ENCODE results near the gene STXBP4.
"Not testable (repeated sequence)": the region's sequence is repeated elsewhere in the genome, so short reads cannot be mapped to it uniquely, and the experiment has no call there.

STXBP4 gene

DNA sequence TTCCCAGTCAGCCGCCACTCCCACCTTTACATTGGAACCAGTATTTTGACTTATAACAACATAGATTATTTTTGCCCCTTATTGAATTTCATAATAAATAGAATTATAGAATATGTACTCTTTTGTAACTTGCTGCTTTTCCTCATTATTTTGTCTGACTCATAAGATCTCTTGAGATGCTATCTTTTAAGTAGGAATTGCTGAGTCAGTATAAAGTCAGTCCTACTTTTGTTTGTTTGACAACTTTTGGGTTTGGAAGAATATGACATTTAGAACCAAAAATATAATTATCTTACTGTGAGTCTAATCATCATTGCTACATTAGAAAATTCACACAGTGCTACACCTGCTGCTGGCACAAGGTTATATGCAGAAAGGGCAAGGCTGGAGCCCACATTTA lies 69.7 kb downstream of the STXBP4 start:
- in situ Hi-C loops (cut with HindIII; ENCODE audit: low sequenced_read_pairs): no loop called here

DNA sequence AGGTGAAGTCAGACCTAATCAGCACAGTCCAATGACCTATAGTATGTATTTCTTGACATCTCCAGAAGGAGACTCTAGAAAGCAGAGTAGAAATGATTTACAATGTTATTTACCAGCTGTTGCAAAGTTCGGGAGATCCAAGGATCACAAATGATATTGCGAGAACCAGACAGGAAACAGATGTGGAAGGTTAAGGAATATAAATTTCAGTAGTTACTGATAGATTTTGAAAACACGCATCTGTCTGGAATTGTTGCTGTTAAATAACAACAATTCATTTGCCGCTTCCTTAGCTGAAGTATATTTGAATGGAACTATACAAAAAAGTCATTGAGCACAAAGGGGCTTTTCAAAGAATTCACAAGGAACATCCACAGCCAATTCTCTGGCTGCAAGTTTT lies 72.0 kb downstream of the STXBP4 start:
- in situ Hi-C loops (cut with HindIII; ENCODE audit: low sequenced_read_pairs): no loop called here

DNA sequence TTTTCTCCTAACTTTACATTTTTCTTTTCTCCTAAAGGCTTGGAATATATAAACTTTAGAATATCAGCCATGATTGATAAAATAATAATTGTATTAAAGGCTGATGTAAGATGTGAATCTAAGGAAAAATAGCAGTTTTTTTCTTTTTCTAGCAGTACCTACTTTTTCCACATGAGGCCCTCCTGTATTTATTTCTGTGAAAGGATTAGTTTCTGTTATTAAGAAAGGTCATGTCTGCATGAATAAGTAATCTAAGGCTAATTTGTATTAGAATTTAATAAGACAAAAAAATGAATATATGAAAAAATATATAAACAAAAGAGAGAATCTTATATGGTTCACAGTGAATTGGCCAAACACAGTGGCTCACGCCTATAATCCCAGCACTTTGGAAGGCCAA lies 85.3 kb downstream of the STXBP4 start:
- in situ Hi-C loops (cut with HindIII; ENCODE audit: low sequenced_read_pairs): no loop called here

DNA sequence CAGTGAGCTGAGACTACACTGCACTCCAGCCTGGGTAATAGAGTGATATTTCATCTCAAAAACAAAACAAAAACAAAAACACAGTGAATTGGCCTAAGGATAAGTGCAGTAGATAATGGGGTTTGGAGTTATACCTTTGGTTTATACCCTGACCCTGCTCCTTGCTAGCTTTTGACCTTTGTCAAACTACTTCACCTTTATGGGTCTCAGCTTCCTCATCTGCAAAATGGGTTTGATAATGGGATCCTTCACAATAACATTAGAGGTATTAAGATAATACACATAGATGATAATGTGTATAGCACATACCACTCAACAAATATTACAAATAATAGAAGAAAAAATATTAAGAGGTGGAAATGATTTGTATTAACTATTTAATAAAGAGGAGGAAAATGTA lies 85.9 kb downstream of the STXBP4 start:
- in situ Hi-C loops (cut with HindIII; ENCODE audit: low sequenced_read_pairs): no loop called here

DNA sequence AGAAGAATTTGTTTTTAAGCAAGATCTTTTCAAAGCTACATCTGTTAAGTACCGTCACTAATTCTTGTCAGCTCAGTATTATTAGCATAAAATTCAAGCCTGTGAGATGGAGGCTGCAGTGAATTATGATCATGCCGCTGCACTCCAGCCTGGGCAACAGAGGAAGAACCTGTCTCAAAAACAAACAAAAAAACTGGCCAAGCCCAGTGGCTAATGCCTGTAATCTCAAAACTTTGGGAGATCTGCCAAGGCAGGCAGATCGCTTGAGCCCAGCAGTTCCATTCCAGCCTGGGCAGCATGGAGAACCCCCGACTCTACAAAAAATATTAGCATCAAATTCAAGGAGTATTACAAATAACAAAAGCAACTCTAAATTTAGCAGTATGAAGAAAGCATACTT lies 88.0 kb downstream of the STXBP4 start:
- in situ Hi-C loops (cut with HindIII; ENCODE audit: low sequenced_read_pairs): no loop called here

DNA sequence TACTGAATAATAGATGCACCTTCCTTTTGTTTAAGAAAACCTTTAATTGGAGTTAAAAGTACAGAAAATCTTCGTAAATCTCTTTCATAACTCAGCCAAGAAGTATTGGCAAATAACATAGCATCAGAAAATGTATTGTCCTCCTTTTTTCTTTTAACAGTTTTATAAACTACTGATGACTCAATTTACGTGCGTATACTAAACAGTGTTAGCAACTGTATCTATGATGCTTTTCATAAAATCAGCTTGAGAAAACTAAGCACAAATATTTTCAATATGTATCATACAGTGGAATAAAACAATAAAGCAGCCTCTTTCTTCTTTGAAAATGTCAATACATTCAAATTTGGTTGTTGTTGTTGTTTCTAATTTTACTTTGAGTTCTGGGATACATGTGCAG lies 88.6 kb downstream of the STXBP4 start:
- in situ Hi-C loops (cut with HindIII; ENCODE audit: low sequenced_read_pairs): no loop called here

DNA sequence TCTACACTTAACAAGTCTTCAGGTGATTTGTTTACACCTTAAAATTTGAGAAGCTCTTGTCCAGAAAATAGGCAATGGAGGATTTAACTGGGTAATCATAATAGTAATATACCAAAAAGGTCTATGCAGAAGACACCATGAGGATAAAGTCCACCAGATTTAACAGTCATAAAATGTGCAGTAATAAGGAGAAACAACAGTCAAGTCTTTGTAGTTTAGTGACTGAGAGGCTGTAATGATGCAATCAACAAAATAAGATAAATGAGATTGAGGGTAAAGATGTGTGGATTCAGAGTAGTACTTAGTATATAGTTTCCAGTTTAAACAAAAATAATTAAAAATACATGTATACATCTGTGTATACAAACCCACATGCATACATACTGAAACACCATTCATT lies 91.2 kb downstream of the STXBP4 start:
- in situ Hi-C loops (cut with HindIII; ENCODE audit: low sequenced_read_pairs): no loop called here

DNA sequence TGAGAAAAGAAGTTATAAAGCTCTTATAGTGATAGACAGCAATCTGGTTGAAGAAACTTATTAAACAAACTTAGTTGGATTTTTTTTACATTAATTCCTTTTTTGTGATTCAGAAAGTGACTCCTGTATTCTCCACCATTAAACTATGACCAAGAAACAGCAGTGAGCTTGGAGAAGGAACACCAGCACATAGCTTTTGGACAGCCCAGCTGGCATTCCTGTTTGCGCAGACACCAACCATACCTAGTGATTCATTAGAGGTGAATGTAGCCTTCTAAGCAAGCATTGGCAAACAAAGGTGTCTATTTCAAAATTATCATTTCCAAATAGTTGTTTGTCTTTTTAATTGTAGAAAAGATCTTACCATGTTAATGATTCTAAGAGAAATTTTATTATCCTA lies 94.4 kb downstream of the STXBP4 start:
- in situ Hi-C loops (cut with HindIII; ENCODE audit: low sequenced_read_pairs): no loop called here

DNA sequence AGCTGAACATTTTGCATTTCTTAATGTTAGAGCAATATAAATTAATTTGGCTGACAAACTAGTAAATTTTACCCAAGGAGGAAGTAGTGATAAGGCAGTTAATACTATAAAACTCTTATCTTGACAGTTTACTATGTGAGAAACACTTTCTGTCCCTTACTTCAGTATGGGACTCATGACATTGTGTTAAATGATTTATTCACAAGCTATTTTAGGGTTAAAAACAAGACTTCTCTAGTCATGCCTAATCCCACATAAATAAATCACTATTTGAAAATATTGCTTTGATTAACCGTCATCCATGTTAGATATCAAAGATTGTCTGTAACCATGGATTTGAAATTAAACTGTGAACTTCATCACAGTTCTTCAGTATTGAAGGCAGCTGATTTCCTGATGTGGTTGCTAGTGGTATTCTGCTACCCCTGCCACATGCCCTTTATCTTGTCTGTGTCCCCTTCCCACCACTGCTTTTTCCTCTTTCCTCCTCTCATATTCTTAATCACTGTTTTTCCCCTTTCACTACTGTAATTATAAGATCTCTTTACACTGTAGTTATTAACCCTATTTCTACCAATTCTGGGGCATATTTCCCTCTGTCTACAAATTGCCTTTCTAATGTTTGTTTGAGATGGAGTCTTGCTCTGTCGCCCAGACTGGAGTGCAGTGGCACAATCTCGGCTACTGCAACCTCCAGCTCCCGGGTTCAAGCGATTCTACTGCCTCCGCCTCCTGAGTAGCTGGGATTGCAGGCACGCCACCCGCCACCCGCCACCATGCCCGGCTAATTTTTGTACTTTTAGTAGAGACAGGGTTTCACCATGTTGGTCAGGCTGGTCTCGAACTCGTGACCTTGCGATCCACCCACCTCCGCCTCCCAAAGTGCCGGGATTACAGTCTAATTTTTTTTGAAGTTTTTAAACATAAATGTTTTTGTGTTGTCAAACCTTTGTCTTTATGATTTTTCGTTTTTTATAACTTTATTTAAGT lies 95.6 kb downstream of the STXBP4 start:
- in situ Hi-C loops (cut with HindIII; ENCODE audit: low sequenced_read_pairs): no loop called here

DNA sequence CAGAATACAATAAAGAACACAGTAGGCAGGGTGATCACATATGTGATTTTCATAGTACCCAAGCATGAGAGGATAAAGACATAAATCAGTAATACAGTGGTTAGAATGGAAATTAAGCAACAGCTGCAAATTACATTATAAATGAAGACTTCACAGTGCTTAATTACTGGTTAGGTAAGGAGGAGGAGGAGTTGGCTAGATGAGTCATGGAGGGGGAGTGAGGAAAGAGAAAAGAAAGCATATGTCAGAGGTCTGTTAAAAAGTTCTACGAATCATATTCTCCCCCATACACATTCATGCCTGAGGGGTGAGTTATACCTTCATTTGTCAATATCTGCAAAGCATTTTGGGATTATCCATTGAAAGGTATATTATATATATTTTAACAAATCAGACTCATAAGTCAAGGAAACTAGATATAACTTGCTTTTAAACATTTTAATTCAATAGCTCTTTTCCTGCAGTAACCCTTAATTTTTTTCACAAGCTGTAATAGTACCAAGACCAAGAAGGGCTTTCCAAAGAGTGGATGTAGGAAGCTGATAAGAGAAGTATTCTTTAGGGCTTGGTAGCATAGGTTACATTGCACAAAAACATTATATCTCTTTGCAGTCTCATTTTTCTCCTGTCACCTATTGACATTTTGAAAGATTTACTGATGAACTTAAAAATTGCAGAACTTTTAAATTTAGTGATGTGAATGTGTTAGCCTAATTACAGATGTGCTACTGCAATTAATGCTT lies 99.3 kb downstream of the STXBP4 start:
- in situ Hi-C loops (cut with HindIII; ENCODE audit: low sequenced_read_pairs): no loop called here

DNA sequence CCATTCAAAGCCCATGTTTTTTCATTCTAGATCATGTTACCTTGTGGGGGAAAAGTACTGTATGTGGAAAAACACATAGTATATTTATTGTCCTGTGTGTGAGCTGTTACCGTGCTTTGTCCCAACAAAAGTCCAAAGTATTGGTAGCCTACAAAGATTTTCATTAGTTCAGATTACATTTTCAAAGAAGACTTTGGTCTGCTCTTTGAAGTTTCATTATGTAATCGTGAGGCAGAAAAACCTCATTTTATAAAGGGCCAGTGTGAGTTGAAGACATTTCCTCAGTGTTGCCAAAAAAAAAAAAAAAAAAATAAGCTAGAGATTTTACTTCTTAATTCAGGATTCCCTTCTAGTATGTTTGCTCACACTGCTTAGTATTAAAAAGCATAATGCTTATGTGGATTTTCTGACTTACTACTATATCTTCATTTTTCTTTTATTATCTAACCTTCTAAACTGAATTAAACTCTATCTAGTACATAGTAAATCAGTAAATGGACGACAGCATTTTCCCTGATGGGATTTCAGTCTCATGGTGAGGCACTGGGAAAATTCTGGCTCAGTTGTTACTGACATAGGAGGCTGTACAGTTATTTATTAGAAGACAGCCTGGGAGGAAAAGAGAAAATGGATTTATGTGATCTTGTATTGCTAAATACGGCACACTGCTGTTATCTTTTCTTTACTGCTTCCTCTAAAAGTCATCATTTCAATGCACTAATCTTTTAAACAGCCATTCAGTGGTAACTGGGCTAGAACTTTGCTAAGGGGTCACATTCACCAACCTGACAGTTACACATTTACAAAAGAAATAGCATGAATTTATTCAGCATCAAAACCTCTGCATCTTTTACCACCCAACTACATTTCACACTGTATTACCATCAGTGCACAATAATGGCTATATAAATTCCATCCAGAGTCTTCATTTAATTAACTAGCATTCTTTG lies 100.6 kb downstream of the STXBP4 start:
- in situ Hi-C loops (cut with HindIII; ENCODE audit: low sequenced_read_pairs): no loop called here

DNA sequence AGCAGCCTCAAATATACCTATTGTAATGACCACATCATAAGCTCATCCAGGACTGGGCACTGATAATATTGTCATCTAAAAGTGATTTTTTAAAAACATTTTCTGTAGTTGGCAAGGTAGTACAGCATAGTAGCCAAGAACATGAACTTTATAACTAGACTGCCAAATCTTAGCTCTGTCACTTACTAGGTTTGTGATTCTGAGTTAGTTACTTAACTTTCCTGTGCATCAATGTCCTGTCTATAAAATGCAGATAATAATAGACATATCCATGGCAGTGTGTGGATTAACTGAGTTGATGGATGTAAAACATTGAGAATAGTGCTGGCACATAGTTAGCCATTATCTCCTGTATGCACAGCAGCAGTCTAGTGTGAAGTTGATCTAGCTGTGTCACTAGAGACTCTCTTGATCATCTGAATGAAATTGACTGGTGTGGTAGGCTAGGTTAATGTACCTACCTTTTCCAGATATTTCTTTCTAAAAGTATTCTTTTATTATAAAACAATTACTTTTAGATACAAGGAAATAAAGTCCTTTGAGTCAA lies 101.5 kb downstream of the STXBP4 start:
- in situ Hi-C loops (cut with HindIII; ENCODE audit: low sequenced_read_pairs): no loop called here

DNA sequence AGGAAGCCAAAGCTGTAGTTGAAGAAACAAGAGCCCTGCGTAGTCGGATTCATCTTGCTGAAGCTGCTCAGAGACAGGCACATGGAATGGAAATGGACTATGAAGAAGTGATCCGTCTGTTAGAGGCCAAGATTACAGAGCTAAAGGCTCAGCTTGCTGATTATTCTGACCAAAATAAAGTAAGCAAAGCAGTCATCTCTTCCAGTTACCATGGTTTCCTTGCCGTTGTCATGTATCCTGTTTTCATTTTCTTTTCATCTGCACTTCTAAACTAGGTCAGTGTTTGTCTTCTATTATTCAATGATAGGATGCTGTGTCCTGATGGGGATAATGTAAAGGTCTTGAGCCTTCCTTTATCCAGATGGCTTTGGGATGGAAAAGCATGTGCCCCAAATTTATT lies 104.3 kb downstream of the STXBP4 start:
- in situ Hi-C loops (cut with HindIII; ENCODE audit: low sequenced_read_pairs): no loop called here

DNA sequence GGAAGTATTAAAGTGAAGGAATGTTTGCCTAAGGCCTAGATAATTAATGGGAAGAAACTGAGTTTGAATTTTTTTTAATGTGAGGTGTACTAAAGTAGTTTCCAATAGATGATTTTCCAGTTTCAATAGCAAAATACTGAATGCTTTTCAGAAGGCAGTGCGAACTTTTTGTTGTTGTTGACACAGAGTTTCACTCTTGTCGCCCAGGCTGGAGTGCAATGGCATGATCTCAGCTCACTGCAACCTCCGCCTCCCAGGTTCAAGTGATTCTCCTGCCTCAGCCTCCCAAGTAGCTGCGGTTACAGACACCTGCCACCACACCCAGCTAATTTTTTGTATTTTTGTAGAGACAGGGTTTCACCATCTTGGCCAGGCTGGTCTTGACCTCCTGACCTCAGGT lies 104.9 kb downstream of the STXBP4 start:
- in situ Hi-C loops (cut with HindIII; ENCODE audit: low sequenced_read_pairs): not testable (repeated sequence)

DNA sequence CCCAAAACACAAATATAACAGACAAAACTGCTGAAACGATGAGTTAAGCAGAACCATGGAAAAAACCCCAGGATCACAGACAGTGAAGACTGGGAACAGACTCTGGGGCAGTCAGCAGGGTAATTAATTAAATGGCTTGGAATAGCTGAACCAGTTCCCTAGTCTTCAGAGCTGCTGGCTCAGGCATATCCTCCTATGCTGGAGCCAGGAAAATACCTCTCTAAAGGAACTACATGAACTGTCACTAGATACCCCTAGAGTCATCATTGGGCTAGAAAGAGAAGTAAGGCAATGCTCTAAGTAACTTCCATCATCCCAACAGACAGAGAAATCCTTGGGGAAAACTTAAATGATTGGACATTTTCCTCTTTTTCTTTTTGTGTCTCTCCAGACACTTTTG lies 113.0 kb downstream of the STXBP4 start:
- in situ Hi-C loops (cut with HindIII; ENCODE audit: low sequenced_read_pairs): no loop called here

DNA sequence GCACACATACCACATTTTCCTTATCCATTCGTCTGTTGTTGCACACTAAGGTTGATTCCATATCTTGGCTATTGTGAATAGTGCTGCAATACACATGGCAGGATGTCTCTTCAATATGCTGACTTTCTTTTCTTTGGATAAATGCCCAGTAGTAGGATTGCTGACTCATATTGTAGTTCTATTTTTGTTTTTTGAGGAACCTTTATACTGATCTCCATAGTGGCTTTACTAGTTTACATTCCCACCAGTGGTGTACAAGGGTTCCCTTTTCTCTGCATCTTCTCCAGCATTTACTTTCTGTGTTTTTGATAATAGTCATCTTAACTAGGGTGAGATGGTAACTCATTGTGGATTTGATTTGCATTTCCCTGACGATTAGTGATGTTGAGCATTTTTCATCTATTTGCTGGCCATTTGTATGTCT lies 118.1 kb downstream of the STXBP4 start:
- in situ Hi-C loops (cut with HindIII; ENCODE audit: low sequenced_read_pairs): no loop called here

DNA sequence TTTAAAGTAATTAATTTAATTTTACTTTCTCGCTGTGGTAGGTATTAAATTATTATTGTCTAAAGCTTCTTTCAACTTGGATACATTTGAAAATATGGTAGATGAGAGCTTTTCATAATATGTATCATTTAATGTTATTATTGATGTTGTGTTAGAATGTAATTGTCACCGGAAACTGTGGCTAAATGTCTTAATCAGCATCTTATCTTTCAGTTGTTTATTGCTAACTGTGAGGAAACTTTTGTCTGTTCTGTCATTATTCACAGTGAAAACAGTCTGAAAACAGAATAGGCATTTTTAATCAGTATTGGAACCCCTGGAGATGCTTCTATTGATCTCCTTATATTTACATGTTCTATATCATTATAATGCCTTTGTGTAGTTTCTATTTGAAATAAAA lies 120.7 kb downstream of the STXBP4 start:
- in situ Hi-C loops (cut with HindIII; ENCODE audit: low sequenced_read_pairs): no loop called here

DNA sequence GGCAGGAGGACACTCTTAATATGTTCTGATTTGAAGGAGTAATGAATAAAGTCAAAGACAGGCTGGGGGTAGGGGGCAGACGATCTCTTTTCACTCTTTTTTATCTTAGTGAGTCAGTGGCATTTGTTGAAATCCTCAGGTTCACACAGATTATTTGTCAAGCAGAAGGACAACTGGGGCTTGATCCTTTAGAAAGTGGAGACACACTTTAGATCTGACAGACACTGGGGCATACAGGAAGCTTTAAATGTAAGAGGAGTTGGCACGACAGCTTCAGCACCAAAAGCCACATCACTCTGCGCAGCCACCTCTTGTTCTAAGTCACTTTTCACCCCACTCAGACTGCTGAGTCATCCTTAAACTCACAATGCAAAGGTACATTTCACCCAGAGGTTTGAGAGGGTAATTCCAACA lies 121.5 kb downstream of the STXBP4 start:
- in situ Hi-C loops (cut with HindIII; ENCODE audit: low sequenced_read_pairs): no loop called here

DNA sequence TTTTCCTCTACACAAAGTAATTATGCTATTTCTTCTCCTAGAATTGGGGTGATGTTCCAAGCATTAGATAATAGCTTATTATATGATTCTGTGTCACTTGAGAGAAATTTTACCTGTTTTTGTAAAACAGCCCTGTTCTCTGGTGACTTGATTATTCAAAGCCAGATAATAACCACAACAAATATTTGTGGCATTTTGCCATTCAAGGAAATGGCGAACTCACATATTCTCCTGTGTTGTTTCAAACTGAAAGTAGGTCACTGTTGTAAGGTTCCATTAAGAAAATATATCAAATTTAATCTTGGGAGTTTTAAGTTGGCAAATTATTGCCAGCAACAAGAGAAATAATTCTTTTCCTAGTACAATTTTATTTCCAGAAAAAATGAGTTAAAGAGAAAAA lies 124.8 kb downstream of the STXBP4 start:
- in situ Hi-C loops (cut with HindIII; ENCODE audit: low sequenced_read_pairs): no loop called here

DNA sequence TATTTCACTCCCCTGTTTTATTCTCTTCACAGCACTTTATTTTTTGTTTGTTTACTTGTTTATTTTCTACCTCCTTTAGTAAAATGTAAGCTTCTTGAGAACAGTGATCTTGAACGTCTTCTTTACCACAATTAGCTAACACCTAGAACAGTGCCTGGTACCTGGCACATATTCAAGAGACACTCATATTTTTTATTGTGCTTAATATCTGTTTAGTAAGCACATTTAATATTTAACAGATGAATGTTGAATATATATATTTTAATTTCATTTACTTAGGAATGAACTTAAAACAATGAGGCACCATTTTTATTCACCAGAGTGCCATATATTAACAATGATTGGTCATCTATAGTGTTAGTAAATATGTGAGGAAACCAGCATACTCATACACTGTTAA lies 130.2 kb downstream of the STXBP4 start:
- in situ Hi-C loops (cut with HindIII; ENCODE audit: low sequenced_read_pairs): no loop called here

DNA sequence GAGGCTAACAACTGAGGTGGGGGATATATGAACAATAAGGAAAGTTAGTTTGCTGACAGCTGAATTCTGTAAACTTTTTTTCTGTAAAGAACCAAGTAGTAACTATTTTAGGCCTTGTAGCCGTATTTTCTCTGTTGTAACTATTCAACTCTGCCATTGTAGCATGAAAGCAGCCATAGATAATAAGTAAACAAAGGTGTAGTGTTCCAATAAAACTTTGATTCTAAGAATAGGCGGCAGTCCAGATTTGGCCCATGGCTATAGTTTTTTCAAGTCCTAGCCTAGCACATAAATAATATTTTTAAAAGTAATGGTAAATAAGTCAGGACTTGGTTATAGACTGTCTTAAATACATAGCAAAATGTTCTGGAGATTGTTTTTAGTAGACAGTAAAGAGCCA lies 142.0 kb downstream of the STXBP4 start:
- in situ Hi-C loops (cut with HindIII; ENCODE audit: low sequenced_read_pairs): no loop called here
